Measurements from ENCODE around the gene UBXN1. TPM values are rescaled to one million over a fixed set of nuclear protein-coding genes. Genes with fewer than 3 reads are reported as not detected.

UBXN1 gene
- total RNA-seq, 2 experiments from 2014 or later: 101 to 129 TPM

DNA sequence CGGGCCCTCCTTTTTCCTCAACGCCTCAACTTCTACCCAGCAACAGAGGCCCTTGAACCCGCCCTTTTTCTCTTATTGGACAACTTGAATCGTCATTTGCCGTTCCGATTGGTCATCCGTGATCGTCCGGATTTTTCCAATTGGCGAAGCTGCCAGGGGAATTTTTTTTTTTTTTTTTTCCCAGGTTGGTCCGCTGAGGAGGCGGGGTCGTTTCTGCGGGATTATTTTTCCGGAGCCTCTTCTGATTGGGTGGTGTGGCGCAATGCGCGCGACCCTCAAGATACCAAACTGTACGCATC is 48.9 kb upstream of the UBXN1 start:
- POLR2A ChIA-PET: interaction anchor here (0.6 to 1.9 kb wide), 23 partner anchors 10 to 155 kb away, joined by 3 to 15 read pairs (median 5); partner anchors contain the start of genes B3GAT3, C11orf98, CSKMT and EEF1G
- Histone ChIP-seq H2AFZ (ENCODE audit: low read length) (peak overlapping the region; percentile 70; the same call in 1 of the 2 replicates), H3K4me2 (ENCODE audit: low read length) (peak overlapping the region; percentile 80), H3K4me1 (ENCODE audit: insufficient read depth, low read length, poor library complexity, severe bottlenecking) (peaks cover 28% of the 10 kb centered on the region), H3K9me2 (ENCODE audit: insufficient read depth, low read length) (no peaks in the 10 kb centered on the region), H3K4me3 (ENCODE audit: low read depth, low read length, poor library complexity, severe bottlenecking) (peak overlapping the region; percentile 97), H3K9me3 (ENCODE audit: low read length) (no peaks in the 10 kb centered on the region), H4K20me1 (ENCODE audit: insufficient read depth, low read length) (peaks cover 31% of the 10 kb centered on the region), H3K79me2 (ENCODE audit: insufficient read depth, low read depth, low read length) (peaks cover 88% of the 10 kb centered on the region), H3K27ac (ENCODE audit: low read depth, low read length, poor library complexity, severe bottlenecking) (peak overlapping the region; percentile 93), H3K36me3 (ENCODE audit: insufficient read depth, low read length) (peaks cover 48% of the 10 kb centered on the region)
- no peak for TF ChIP-seq EZH2phosphoT487 (IDR thresholded peaks at IDR 0.05; ENCODE audit: borderline replicate concordance, low read depth, low read length)
- TF ChIP-seq, protein P1, sequence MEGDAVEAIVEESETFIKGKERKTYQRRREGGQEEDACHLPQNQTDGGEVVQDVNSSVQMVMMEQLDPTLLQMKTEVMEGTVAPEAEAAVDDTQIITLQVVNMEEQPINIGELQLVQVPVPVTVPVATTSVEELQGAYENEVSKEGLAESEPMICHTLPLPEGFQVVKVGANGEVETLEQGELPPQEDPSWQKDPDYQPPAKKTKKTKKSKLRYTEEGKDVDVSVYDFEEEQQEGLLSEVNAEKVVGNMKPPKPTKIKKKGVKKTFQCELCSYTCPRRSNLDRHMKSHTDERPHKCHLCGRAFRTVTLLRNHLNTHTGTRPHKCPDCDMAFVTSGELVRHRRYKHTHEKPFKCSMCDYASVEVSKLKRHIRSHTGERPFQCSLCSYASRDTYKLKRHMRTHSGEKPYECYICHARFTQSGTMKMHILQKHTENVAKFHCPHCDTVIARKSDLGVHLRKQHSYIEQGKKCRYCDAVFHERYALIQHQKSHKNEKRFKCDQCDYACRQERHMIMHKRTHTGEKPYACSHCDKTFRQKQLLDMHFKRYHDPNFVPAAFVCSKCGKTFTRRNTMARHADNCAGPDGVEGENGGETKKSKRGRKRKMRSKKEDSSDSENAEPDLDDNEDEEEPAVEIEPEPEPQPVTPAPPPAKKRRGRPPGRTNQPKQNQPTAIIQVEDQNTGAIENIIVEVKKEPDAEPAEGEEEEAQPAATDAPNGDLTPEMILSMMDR (conservative IDR thresholded peaks at IDR 0.05; ENCODE audit: low read length): no peak
- peak; percentile 99 for DNase-seq (ENCODE audit: low spot score)
- BruUV-seq (replicated peaks): no TSS peak
- intact Hi-C loops (cut with micrococcal nuclease; ENCODE audit: unreplicated experiment): loop anchor here (1.0 to 10.0 kb wide), 8 partner anchors 21 to 135 kb away; partner anchors contain the start of genes BSCL2, GNG3, LBHD1 and TAF6L
- CTCF ChIA-PET (ENCODE audit: unreplicated experiment): interaction anchor here (1.2 kb wide), 1 partner anchor 11 kb away, joined by 3 read pairs; no protein-coding TSS in a partner anchor

DNA sequence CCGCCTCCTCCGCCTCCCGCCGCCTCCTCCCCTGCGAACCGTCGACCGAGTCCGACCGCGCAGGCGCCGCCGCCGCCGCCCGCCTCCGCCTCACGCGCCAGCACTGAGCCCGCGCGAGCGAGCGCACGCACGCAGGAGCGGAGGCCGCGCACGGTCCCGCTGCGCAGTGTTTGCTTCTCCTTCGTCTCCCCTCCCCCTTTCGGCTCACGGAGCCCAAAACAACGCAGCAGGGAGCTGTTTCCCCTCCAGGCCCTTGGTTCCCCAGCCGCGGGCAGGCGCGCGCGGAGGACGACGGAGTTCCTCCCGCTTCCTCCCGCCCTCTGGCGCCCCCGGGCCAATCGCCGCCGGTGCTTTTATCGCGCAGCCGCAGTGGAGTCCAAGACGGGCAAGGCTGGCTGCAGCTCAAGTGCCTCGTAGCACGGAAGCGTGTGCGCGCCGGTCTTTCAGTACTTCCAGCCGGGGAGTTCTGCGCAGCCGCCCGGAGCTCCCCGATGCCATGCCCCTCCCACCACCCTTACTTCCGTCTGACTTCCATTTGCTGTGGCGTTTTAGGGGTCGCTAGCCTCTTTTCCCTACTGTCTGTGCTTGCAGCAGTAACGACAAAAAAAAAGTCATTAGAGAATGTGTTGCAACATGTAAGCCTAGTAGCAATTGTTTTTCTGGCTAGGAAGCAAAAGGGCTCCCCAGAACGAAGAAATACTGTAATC is 48.4 kb upstream of the UBXN1 start, which contains the start of gene HNRNPUL2:
HNRNPUL2 (minus strand) TSS at position 293 of the 707 bp plus-strand sequence. CDS start 301 bp downstream, outside the sequence.
- no peak for TF ChIP-seq EZH2phosphoT487 (IDR thresholded peaks at IDR 0.05; ENCODE audit: borderline replicate concordance, low read depth, low read length)
- TF ChIP-seq, protein P1 (conservative IDR thresholded peaks at IDR 0.05; ENCODE audit: low read length): 0 out of 2 replicates have a peak, but pooled peaks have one; percentile 25
- intact Hi-C loops (cut with micrococcal nuclease; ENCODE audit: unreplicated experiment): loop anchor here (1.0 to 10.0 kb wide), 7 partner anchors 21 to 133 kb away; partner anchors contain the start of genes BSCL2, GNG3, LBHD1 and TAF6L
- Histone ChIP-seq H3K9me3 (ENCODE audit: low read length) (no peaks in the 10 kb centered on the region), H3K27ac (ENCODE audit: low read depth, low read length, poor library complexity, severe bottlenecking) (peak within 1 kb of the TSS; percentile 93), H2AFZ (ENCODE audit: low read length) (peak within 1 kb of the TSS; percentile 70; the same call in 1 of the 2 replicates), H3K4me1 (ENCODE audit: insufficient read depth, low read length, poor library complexity, severe bottlenecking) (peaks cover 28% of the 10 kb centered on the region), H4K20me1 (ENCODE audit: insufficient read depth, low read length) (peaks cover 35% of the 10 kb centered on the region), H3K79me2 (ENCODE audit: insufficient read depth, low read depth, low read length) (peaks cover 88% of the 10 kb centered on the region), H3K4me2 (ENCODE audit: low read length) (peak within 1 kb of the TSS; percentile 80), H3K4me3 (ENCODE audit: low read depth, low read length, poor library complexity, severe bottlenecking) (peak within 1 kb of the TSS; percentile 97), H3K36me3 (ENCODE audit: insufficient read depth, low read length) (peaks cover 53% of the 10 kb centered on the region), H3K9me2 (ENCODE audit: insufficient read depth, low read length) (no peaks in the 10 kb centered on the region)
- BruUV-seq (replicated peaks): no TSS peak
- POLR2A ChIA-PET: interaction anchor here (0.6 to 1.9 kb wide), 23 partner anchors 11 to 155 kb away, joined by 3 to 15 read pairs (median 5); partner anchors contain the start of genes B3GAT3, C11orf98, CSKMT and EEF1G
- peak; percentile 100 for DNase-seq (ENCODE audit: low spot score)
- CTCF ChIA-PET (ENCODE audit: unreplicated experiment): interaction anchor here (0.6 to 1.2 kb wide), 3 partner anchors 10 to 1081 kb away, joined by 3 to 4 read pairs (median 3); no protein-coding TSS in a partner anchor
